Measurements from ENCODE around the gene OR13A1.
"Not testable (repeated sequence)": the region's sequence is repeated elsewhere in the genome, so short reads cannot be mapped to it uniquely, and the experiment has no call there.

OR13A1 gene

DNA sequence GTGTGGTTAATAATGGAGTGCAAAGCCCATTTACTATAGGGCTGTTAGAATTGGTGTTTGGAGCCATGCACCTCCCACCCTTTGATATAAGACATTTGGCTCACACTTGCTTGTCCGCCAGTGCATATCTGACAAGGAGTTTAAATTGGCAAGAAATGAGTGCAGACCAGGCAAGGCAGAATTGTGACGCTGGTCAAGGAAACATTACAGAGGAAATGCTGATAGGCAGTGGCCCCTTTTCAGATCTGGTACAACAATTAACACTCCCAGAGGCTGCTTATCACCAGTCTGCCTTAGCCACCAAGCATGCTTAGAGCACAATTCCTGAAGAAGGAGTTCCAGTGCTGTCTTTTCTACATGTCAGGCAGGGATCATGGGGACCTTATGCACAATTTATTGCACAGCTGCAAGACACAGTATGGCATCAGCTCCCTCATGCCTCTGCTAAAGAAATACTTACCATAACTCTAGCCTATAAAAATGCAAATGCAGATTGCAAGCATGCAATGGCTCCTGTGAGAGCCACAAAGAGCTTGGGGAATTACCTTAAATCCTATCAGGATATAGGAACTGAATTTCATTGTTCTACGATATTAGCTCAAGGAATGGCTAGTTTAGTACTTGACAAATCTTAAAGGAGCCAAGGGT lies 35.2 kb downstream of the OR13A1 start:
- DNase-seq (ENCODE audit: low read depth in 2 of 2) = no peak

DNA sequence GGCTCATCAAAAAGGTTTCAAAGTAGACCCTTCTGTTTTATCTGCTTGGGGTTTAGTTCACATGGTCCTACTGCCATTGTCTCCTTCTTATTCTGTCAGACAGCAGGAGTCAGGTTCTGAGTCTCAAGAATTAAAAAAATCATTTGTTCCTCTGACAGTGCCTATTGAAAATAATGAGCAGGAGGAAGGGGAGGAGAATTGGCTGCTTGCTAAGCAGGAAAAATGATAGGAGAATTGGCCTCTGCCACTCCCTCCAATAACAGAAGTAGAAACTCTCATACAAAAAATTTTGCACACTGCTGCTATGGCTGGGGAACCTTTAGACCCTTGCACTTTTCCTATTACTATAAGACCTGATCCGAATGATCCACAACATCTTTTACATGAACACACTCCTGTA lies 35.7 kb downstream of the OR13A1 start:
- no peak for DNase-seq (ENCODE audit: low read depth in 2 of 2)

DNA sequence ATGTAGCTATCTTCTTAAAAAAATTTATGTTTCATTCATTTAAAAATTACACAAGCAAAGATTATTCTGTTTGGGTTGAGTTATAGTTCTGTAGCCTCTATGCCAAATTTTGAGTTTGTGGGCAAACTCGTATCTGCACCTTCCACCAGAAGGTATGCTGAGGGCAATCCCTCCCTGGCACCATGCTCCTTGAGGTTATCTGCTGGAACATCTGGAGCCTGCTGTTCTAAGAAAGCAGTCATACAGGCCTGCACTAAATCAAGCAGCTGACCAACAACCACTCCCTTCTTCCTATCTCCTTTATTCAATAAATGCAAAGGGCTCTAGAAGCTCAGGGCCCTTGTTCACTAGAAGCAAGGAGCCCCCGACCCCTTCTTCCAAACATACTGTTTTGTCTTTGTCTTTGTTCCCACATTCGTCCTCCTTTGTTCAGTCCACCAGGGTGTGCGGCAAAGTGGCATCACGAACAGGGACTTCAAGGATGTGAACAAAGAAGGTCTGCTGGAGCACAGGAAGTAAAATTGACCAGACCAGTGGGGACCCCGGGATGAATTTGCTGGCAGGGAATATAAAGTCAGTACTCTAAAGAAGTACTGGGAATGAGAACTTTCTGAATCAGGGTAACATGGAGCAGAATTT lies 36.4 kb downstream of the OR13A1 start:
- DNase-seq (ENCODE audit: low read depth in 2 of 2) = no peak

GRCh38 chr10:45276146-45276545 lies 39.3 kb downstream of the OR13A1 start:
- DNase-seq (ENCODE audit: low read depth in 2 of 2) = not testable (repeated sequence)

DNA sequence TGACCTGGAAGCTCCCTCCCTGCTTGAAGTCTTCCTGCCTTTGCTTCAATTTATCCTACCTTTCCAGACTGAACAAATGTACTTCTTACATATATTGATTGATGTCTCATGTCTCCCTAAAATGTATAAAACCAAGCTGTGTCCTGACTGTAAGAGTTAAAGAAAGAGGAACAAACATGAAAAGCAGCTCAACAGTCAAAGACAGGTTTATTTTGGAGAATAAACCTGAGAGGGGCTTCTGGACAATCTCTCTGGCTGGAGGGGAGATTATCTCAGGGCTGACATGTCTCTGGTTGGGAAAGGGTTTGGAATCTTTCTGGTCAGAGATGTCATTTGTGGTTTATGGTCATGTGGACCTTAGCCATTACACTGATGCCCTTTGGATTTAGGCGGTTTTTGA lies 41.0 kb downstream of the OR13A1 start:
- no peak for DNase-seq (ENCODE audit: low read depth in 2 of 2)

DNA sequence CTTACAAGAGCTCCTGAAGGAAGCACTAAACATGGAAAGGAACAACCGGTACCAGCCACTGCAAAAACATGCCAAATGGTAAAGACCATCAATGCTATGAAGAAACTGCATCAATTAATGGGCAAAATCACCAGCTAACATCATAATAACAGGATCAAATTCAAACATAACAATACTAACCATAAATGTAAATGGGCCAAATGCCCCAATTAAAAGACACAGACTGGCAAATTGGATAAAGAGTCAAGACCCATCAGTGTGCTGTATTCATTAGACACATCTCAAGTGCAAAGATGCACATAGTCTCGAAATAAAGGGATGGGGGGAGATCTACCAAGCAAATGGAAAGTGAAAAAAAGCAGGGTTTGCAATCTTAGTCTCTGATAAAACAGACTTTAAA lies 47.6 kb downstream of the OR13A1 start:
- DNase-seq (ENCODE audit: low read depth in 2 of 2) = not testable (repeated sequence)

DNA sequence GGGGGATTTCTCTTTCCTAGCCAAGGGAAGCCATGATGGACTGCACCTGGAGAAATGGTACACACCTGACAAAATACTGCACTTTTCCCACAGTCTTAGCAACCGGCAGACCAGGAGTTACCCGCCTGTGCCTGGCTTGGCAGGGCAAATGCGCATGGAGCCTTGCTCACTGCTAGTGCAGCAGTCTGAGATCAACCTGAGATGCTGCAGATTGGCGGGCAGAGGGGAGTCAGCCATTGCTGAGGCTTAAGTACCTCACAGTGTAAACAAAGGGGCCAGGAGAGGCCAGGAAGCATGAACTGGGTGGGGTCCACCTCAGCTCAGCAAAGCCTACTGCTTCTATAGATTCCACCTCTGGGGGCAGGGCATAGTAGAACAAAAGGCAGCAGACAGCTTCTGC lies 49.4 kb downstream of the OR13A1 start:
- no peak for DNase-seq (ENCODE audit: low read depth in 2 of 2)

- no peak for DNase-seq (ENCODE audit: low read depth in 2 of 2)
These were observed 53.5 kb downstream of the OR13A1 start for GRCh38 chr10:45261946-45262345.

DNA sequence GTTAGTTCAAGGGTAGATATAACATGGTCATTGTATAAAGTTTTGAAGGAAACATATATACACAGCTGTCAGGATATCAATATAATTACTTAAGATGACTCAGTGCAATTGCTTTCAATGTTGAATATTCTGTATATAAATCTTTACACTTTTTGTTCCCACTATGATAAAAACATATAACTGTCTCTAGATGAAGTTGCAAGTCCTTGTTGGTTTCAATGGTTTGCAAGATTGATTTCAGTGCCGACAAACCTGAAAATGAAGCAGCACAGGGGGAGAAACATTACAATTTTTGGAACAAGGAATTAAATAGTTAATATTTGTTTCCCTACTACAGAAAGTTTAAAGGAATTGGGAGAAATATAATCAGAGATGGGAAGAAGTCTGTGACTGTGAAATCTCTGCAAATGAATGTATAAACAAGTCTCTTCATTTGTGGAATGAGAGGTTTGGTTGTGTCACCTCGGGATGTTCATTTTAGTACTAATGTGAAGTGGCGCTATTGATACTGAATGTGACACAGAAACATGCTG lies 54.1 kb downstream of the OR13A1 start:
- no peak for DNase-seq (ENCODE audit: low read depth in 2 of 2)

GRCh38 chr10:45260635-45261034 lies 54.8 kb downstream of the OR13A1 start:
- DNase-seq (ENCODE audit: low read depth in 2 of 2) = not testable (repeated sequence)

- not testable (repeated sequence) for DNase-seq (ENCODE audit: low read depth in 2 of 2)
These were observed 55.5 kb downstream of the OR13A1 start for GRCh38 chr10:45259786-45260495.

GRCh38 chr10:45257600-45257999 lies 57.8 kb downstream of the OR13A1 start:
- DNase-seq (ENCODE audit: low read depth in 2 of 2) = no peak

DNA sequence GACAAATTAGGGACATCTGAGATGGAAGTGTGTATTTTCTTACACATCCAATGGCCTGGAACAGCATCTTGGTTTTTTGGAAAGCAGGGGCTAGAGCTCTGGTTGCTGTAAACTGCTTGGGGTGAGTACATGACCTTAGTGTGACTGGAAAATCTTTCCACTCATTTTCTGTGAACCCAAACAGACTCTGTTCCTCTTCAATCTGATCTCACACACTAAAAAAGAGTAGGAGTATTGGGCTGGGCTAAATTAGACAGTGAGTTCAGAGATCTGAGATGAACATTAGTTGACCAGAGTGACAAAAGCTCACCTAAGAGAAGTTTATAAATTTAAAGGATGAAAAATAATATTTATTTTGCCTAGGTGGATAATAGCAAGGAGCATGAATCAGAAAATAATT lies 59.2 kb downstream of the OR13A1 start:
- no peak for DNase-seq (ENCODE audit: low read depth in 2 of 2)

DNA sequence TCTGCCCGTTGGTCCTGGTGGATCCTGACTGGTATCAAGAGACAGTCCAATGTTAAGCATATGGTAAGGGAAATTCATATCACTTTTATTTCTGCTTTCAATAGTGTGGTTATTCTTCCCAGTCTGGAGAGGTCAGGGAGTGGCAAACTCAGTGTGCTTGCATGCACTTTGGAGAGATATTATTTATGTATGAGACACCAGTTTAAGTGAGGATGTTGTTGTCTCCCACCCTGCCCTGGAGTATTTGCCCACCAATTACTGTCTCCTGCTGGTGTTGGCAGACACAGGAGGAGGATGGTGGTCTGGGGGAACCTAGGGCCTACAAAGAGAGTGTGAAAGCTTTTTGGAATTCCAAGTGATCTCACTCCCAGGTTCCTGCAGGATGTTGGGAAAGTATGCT lies 59.7 kb downstream of the OR13A1 start:
- no peak for DNase-seq (ENCODE audit: low read depth in 2 of 2)

GRCh38 chr10:45254892-45255291 lies 60.5 kb downstream of the OR13A1 start:
- no peak for DNase-seq (ENCODE audit: low read depth in 2 of 2)

DNA sequence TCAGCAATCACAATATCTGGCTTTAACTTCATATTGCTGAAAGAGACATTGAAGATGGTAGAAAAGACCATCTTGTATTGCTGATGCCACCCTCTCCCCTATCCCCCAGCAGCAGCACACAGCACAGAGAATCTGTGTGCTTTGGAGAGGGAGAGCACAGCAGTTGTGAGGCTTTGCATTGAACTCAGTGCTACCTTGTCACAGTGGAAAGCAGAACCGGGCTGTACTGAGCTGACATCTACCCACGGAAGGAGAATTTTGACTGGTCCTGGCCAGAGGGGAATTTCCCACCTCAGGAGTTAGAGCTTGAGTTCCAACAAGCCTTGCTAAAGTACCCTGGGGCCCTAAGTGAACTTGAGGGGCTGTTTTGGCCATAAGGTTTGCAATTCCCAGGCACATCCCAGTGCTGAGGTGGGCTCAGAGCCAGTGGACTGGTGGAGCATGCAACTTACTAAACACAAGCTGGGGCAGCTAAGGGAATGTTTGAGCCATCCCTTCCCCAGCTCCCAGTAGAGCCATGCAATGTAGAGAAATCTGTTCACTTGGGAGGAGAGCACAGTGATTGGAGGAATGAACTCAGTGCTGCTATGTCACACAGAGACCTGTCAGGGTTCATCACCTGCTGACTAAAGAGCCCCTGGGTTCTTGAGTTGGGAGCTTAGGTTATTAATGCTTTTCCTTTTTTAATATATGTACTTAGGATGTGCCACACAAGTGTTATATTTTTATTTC lies 62.1 kb downstream of the OR13A1 start:
- DNase-seq (ENCODE audit: low read depth in 2 of 2) = no peak
